ENCODE measurements around the gene SUCO. TPM values are rescaled to one million over a fixed set of nuclear protein-coding genes. Genes with fewer than 3 reads are reported as not detected.

The SUCO gene
- polyA plus RNA-seq, 1 donor (not counting 4 experiments of a cell fraction or from before 2014, with no cell fraction given): 13.8 TPM

GRCh38 chr1:172486805-172487454, 46.0 kb upstream of the SUCO start:
- Histone ChIP-seq H3K4me2 (ENCODE audit: control insufficient read depth, extremely low read depth, insufficient read depth, low read depth, low read length) (no peak overlapping the region), H3K9me1 (ENCODE audit: control insufficient read depth, extremely low read depth, insufficient read depth, low read length) (no peaks in the 10 kb centered on the region), H3K36me3 (ENCODE audit: control insufficient read depth in 2 of 2, extremely low read depth in 1 of 2, insufficient read depth in 2 of 2, low read length in 2 of 2) (no peaks in the 10 kb centered on the region), H3K9me3 (ENCODE audit: control insufficient read depth, low read depth, low read length) (no peaks in the 10 kb centered on the region), H2AFZ (ENCODE audit: control insufficient read depth, low read length) (no peak overlapping the region), H4K20me1 (ENCODE audit: control insufficient read depth, extremely low read depth, insufficient read depth, low read length) (no peaks in the 10 kb centered on the region), H3K9ac (ENCODE audit: control insufficient read depth, extremely low read depth, insufficient read depth, low read length) (no peak overlapping the region), H3K4me1 (ENCODE audit: control insufficient read depth, extremely low read depth, insufficient read depth, low read length) (peaks cover 4% of the 10 kb centered on the region), H3K79me2 (ENCODE audit: control insufficient read depth, insufficient read depth, low read length) (no peaks in the 10 kb centered on the region), H3K27me3 (ENCODE audit: control insufficient read depth, extremely low read depth, insufficient read depth, low read length) (no peaks in the 10 kb centered on the region), H3K27ac (ENCODE audit: control insufficient read depth, insufficient read depth, low read length) (no peak overlapping the region), H3K4me3 (ENCODE audit: control insufficient read depth in 2 of 3, extremely low read depth in 1 of 3, insufficient read depth in 2 of 3, low read depth in 1 of 3, low read length in 3 of 3) (no peak overlapping the region)
- DNase-seq (ENCODE audit: low read depth, low spot score) (no peak), FAIRE-seq (no peak)
- dilution Hi-C loops (cut with MboI; ENCODE audit: extremely low pct_ligation_motif_present, low sequenced_read_pairs): no loop called here
- TF ChIP-seq, protein P1, sequence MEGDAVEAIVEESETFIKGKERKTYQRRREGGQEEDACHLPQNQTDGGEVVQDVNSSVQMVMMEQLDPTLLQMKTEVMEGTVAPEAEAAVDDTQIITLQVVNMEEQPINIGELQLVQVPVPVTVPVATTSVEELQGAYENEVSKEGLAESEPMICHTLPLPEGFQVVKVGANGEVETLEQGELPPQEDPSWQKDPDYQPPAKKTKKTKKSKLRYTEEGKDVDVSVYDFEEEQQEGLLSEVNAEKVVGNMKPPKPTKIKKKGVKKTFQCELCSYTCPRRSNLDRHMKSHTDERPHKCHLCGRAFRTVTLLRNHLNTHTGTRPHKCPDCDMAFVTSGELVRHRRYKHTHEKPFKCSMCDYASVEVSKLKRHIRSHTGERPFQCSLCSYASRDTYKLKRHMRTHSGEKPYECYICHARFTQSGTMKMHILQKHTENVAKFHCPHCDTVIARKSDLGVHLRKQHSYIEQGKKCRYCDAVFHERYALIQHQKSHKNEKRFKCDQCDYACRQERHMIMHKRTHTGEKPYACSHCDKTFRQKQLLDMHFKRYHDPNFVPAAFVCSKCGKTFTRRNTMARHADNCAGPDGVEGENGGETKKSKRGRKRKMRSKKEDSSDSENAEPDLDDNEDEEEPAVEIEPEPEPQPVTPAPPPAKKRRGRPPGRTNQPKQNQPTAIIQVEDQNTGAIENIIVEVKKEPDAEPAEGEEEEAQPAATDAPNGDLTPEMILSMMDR (optimal IDR thresholded peaks at IDR 0.05 in 1 of 3, IDR thresholded peaks at IDR 0.05 in 1 of 3, conservative IDR thresholded peaks at IDR 0.05 in 1 of 3; ENCODE audit: extremely low read depth in 1 of 3, insufficient read depth in 2 of 3, low read length in 3 of 3): no peak
- no peak for TF ChIP-seq EZH2 (IDR thresholded peaks at IDR 0.05; ENCODE audit: low read length)

- no peaks in the 10 kb centered on the region for H3K9me3 ChIP-seq (ENCODE audit: control insufficient read depth, low read depth, low read length)
- no peaks in the 10 kb centered on the region for H3K36me3 ChIP-seq (ENCODE audit: control insufficient read depth in 2 of 2, extremely low read depth in 1 of 2, insufficient read depth in 2 of 2, low read length in 2 of 2)
- no peak overlapping the region for H3K4me2 ChIP-seq (ENCODE audit: control insufficient read depth, extremely low read depth, insufficient read depth, low read depth, low read length)
- H3K4me1 ChIP-seq (ENCODE audit: control insufficient read depth, extremely low read depth, insufficient read depth, low read length): peaks cover 4% of the 10 kb centered on the region
- no peaks in the 10 kb centered on the region for H4K20me1 ChIP-seq (ENCODE audit: control insufficient read depth, extremely low read depth, insufficient read depth, low read length)
- TF ChIP-seq EZH2 (IDR thresholded peaks at IDR 0.05; ENCODE audit: low read length): no peak
- TF ChIP-seq, protein P1 (optimal IDR thresholded peaks at IDR 0.05 in 1 of 3, IDR thresholded peaks at IDR 0.05 in 1 of 3, conservative IDR thresholded peaks at IDR 0.05 in 1 of 3; ENCODE audit: extremely low read depth in 1 of 3, insufficient read depth in 2 of 3, low read length in 3 of 3): no peak
- no peaks in the 10 kb centered on the region for H3K79me2 ChIP-seq (ENCODE audit: control insufficient read depth, insufficient read depth, low read length)
- no peak overlapping the region for H3K4me3 ChIP-seq (ENCODE audit: control insufficient read depth in 2 of 3, extremely low read depth in 1 of 3, insufficient read depth in 2 of 3, low read depth in 1 of 3, low read length in 3 of 3)
- dilution Hi-C loops (cut with MboI; ENCODE audit: extremely low pct_ligation_motif_present, low sequenced_read_pairs): no loop called here
- no peak overlapping the region for H2AFZ ChIP-seq (ENCODE audit: control insufficient read depth, low read length)
- no peak overlapping the region for H3K9ac ChIP-seq (ENCODE audit: control insufficient read depth, extremely low read depth, insufficient read depth, low read length)
- FAIRE-seq: no peak
- no peaks in the 10 kb centered on the region for H3K27me3 ChIP-seq (ENCODE audit: control insufficient read depth, extremely low read depth, insufficient read depth, low read length)
- no peak overlapping the region for H3K27ac ChIP-seq (ENCODE audit: control insufficient read depth, insufficient read depth, low read length)
- no peak for DNase-seq (ENCODE audit: low read depth, low spot score)
- no peaks in the 10 kb centered on the region for H3K9me1 ChIP-seq (ENCODE audit: control insufficient read depth, extremely low read depth, insufficient read depth, low read length)
These were observed 45.4 kb upstream of the SUCO start for GRCh38 chr1:172487550-172487949.

Measured in keratinocyte (primary cell).